GM10847 (cell line): ENCODE results near the gene CABLES2.

ENCODE experiments used
- POLR2A ChIP-seq: IDR thresholded peaks from 2 replicates; pipeline ENCODE4 v1.6.1; 2011; ENCODE audit not compliant: insufficient read length; ENCODE audit errors: extremely low read depth

The CABLES2 gene

GRCh38 chr20:62394248-62395245 lies 12.5 kb downstream of the CABLES2 start:
- TF ChIP-seq POLR2A = no peak

- no peak for TF ChIP-seq POLR2A
Measured at GRCh38 chr20:62393830-62394229, 13.3 kb downstream of the CABLES2 start.

GRCh38 chr20:62393335-62393665 lies 13.8 kb downstream of the CABLES2 start:
- TF ChIP-seq POLR2A = no peak

GRCh38 chr20:62392621-62393334 lies 14.3 kb downstream of the CABLES2 start:
- no peak for TF ChIP-seq POLR2A

GRCh38 chr20:62392077-62392418 lies 15.0 kb downstream of the CABLES2 start:
- TF ChIP-seq POLR2A = no peak

GRCh38 chr20:62391165-62392076 lies 15.7 kb downstream of the CABLES2 start:
- TF ChIP-seq POLR2A = no peak

- TF ChIP-seq POLR2A = no peak
Measured at GRCh38 chr20:62390317-62391164, 16.5 kb downstream of the CABLES2 start.

- TF ChIP-seq POLR2A = no peak
Measured at GRCh38 chr20:62389601-62390087, 17.4 kb downstream of the CABLES2 start.

GRCh38 chr20:62388839-62389600 lies 18.1 kb downstream of the CABLES2 start:
- TF ChIP-seq POLR2A = no peak

GRCh38 chr20:62387933-62388635 lies 19.0 kb downstream of the CABLES2 start:
- TF ChIP-seq POLR2A = no peak

- TF ChIP-seq POLR2A = no peak
Measured at GRCh38 chr20:62387219-62387913, 19.7 kb downstream of the CABLES2 start.
